GM19455 (cell line): ENCODE results near the gene NABP2.

Experiments used
- ATAC-seq: cut with Tn5 transposase; IDR thresholded peaks from one replicate; pipeline ENCODE4 v1.9.1; 2021; ENCODE audit not compliant: unreplicated experiment

Gene NABP2

GRCh38 chr12:56212361-56212760, 11.8 kb upstream of the NABP2 start:
- ATAC-seq = no peak

DNA sequence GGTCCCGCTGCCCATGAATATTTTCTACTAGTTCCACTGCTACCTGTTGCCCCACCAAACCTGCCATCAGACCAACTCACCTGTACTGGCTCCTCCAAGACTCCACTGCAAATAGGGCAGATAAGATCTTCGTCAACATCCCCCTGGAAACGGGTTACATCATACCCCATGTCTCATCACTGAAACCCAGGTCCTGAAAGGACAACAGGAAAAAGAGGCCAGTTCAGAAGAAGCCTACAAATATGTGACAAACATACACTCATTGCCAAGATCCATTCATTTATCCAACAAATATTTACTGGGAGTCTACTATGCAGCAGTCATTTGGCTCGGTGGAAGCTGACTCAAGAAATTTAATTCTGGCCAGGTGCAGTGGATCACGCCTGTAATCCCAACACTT, 10.3 kb upstream of the NABP2 start:
- no peak for ATAC-seq

GRCh38 chr12:56216461-56216860, 7.7 kb upstream of the NABP2 start:
- no peak for ATAC-seq

DNA sequence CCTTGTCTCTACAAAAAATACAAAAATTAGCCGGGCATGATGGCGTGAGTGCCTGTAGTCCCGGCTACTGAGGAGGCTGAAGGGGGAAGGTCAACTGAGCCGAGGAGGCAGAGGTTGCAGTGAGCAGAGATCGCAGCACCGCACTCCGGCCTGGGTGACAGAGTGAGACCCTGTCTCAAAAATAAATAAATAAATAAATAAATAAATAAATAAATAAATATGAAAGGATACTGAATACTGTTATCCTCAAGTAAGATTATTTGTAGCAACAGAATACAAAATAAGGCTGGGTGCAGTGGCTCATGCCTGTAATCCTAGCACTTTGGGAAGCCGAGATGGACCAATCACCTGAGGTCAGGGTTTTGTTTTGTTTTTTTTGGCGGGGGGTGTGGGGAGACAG, 4.3 kb upstream of the NABP2 start:
- ATAC-seq = no peak

DNA sequence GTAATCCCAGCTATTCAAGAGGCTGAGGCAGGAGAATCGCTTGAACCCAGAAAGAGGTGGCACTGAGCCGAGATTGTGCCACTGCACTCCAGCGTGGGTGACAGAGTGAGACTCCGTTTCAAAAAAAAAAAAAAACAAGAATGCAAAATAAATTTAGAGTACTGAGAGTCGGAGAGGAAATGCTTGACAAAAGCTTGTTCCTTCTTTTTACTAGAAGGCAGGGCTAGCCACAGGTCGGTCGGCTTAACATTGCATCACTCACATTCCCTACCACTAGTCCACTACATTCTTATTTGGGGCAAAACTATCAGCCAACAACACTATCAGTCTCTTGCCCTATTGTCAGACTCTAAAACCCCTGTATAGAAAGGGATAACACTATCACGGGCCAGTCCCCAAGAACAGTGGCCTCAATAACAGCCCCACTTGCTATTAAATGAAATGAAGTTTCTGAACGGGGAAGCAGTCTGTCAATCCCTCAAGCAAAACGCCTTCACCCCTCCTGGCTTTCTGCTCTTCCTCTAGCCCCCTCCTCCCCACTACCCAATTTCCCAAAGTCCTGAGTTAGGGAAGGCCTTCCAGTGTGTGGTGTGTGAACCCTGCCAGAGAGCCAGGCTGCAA, 3.4 kb upstream of the NABP2 start:
- no peak for ATAC-seq

GRCh38 chr12:56221232-56221756, 2.8 kb upstream of the NABP2 start:
- peak; percentile 23 for ATAC-seq

DNA sequence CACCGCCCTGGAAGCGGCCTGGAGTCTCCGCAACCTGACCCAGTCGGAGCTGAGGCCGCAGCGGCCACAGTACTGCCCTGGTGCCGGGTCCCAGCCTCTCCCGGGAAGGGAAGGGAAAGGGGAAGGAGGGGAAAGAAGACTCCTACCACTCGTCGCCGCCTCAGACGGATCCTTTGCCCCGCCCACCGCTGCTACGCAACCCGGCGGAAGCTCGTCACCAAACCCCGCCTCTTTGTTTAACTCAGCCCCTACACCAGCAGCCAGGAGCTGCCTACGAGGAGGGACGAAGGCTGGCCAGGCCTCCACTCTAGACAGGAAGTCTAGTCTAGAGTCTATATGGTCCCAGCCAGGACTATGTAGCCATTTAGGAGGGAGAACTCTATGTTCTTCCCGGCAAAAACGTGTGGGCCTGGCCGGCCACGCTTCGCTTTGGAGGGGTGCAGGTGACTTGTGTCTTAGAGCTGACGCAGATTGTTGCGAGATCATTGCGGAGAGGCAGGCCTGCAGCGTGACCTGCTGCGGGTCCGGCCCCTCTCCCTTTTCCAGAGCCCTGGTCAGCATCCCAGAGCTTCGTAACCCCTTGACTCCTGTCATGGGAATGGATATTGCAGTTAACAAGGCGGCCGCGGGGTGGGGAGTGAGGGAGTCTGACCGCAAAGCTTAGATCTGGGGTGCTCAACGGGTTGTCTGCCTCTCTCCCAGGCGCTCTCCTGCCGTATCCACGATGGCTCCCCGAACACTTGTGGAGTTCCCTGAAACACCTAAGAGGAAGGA, 2.2 kb upstream of the NABP2 start, which contains the start of gene RNF41:
TSS of gene RNF41 (minus strand) at position 166 of the 774 bp plus-strand sequence. CDS start 7,875 bp downstream, outside the sequence.
- ATAC-seq = peak; percentile 78

GRCh38 chr12:56222531-56222895, 1.6 kb upstream of the NABP2 start:
- no peak for ATAC-seq

- ATAC-seq = peak; percentile 7
Observed at GRCh38 chr12:56223571-56224101, 506 bp upstream of the NABP2 start.

DNA sequence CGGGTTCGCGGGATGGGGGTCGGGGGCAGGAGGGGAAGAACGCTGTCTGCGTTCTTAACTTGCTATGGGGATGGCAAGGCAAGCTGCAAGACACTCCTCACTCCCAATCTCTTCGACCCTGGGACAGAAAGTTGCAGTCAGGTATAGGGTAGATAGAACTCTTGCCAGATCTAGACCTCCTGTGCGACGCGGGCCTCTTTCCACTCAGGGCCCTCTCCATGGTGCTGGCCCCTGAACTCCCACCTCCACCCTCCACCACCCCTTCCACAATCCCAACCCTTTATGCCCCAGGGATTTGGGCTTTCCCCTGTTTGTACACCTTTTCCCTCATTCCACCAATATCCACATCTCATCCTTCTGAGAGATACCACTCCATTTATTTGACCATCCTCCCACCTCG, 812 bp downstream of the NABP2 start:
- no peak for ATAC-seq

DNA sequence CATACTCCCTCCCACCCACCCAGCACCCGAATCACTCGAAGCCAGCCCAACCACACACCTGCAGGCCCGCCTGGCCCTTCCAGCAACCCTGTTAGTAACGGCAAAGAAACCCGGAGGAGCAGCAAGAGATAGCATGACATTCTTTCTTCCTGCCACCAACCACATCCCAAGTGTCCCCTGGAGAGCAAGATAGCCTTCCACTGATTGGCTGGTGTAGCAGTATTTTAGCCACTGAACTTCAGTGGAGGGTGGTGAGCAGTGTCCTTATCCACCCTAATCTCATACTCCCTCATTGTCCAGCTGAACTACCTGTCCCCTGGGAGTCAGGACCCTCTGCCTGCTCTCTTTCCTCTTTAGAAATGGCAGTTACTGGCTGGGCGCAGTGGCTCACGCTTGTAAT, 4.9 kb downstream of the NABP2 start:
- ATAC-seq = no peak

- ATAC-seq = no peak
Observed at GRCh38 chr12:56229916-56230431, 5.8 kb downstream of the NABP2 start, which contains the start of gene SLC39A5. Gene SLC39A5 (plus strand): TSS chr12:56230051. CDS start chr12:56231275, 1,224 bp downstream.

GRCh38 chr12:56230432-56231183, 6.5 kb downstream of the NABP2 start:
- no peak for ATAC-seq

GRCh38 chr12:56231184-56231582, 7.0 kb downstream of the NABP2 start:
- no peak for ATAC-seq

DNA sequence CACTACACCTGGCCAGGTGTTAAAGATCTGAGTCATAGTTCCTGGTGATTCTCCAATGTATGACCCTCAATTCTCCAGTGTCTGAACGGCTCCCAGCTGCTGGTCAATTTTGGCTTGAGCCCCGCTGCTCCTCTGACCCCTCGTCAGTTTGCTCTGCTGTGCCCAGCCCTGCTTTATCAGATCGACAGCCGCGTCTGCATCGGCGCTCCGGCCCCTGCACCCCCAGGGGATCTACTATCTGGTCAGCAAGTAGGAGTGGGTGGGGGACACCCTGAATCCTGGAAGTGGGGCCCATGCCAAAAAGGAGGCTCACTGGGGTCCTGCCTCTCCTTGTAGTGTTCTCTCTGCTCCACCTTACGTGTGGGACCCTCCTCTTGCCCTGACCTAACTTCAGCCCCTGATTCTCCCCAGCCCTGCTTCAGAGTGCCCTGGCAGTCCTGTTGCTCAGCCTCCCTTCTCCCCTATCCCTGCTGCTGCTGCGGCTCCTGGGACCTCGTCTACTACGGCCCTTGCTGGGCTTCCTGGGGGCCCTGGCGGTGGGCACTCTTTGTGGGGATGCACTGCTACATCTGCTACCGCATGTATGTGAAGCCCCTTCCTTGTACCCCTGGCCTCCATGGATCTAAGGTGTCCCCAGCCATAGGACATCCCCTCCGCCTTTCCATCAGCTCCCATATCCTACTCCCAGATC, 10.7 kb downstream of the NABP2 start:
- ATAC-seq = no peak

- ATAC-seq = no peak
Observed at GRCh38 chr12:56236091-56236490, 11.9 kb downstream of the NABP2 start.

- no peak for ATAC-seq
Observed at GRCh38 chr12:56236985-56237384, 12.8 kb downstream of the NABP2 start.

DNA sequence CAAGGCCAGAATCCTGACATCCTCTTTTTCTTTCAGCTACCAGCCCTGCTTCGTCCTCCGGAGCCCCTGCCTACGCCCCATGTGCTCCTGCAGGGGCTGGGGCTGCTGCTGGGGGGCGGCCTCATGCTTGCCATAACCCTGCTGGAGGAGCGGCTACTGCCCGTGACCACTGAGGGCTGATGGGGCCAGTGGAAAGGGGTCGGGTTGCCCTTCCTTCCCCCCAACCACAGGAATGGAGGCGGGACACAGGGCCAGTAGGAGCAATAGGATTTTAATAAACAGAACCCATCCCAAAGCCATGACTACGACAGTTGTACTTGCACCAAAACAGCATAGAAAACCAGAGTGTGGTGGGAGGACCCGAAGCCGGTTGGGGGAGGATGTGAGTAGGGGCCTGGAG, 13.4 kb downstream of the NABP2 start:
- no peak for ATAC-seq

DNA sequence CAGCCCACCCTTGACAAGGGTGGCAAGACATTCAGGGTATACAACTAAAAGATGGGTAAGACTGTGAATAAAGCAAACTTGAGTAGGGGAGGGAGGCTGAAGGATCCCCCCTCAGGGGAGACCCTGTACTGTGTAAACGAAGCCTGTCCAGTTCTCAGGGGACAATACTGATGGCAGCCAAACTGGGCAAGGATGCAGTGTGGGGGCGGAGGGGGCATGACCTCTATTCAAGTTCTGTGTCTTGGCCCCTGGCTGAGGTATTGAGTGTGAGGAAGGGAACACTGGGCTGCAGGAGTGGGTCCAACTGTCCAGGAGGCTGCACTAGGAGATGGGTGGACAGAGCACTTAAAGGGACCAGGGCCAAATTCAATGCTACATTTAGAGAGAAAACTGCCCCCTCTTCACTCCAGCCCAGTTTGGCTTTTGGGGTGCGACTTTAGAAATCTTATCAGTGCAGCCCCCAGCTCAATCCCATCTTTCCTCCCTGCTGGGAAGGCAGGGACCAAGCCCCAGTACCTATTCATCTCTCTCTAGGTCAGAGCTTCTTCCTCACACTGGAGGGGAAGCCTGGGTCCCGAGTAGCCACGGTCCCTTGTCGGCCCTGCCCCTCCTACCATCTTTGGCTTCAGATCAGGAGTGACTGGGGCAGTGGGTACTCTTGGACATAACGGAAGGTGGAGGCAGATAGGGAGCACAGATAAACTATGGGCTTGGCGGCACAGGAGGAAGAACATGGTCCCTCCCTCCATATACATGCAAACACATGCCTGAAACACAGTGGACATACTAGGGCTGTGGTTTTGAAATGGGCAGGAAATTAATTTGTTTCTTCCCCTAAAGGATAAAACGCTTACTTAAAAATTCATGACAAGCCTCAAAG, 17.5 kb downstream of the NABP2 start:
- ATAC-seq = no peak

- no peak for ATAC-seq
Observed at GRCh38 chr12:56242986-56243385, 18.8 kb downstream of the NABP2 start.
